GM19372 (cell line): ENCODE results near the gene KRT6B.
"Not testable (repeated sequence)": the region's sequence is repeated elsewhere in the genome, so short reads cannot be mapped to it uniquely, and the experiment has no call there.

Experiments used
- ATAC-seq: cut with Tn5 transposase; IDR thresholded peaks from one replicate; pipeline ENCODE4 v1.9.1; 2021; ENCODE audit warnings: mild to moderate bottlenecking, low read depth, moderate library complexity; ENCODE audit not compliant: unreplicated experiment

The KRT6B gene

DNA sequence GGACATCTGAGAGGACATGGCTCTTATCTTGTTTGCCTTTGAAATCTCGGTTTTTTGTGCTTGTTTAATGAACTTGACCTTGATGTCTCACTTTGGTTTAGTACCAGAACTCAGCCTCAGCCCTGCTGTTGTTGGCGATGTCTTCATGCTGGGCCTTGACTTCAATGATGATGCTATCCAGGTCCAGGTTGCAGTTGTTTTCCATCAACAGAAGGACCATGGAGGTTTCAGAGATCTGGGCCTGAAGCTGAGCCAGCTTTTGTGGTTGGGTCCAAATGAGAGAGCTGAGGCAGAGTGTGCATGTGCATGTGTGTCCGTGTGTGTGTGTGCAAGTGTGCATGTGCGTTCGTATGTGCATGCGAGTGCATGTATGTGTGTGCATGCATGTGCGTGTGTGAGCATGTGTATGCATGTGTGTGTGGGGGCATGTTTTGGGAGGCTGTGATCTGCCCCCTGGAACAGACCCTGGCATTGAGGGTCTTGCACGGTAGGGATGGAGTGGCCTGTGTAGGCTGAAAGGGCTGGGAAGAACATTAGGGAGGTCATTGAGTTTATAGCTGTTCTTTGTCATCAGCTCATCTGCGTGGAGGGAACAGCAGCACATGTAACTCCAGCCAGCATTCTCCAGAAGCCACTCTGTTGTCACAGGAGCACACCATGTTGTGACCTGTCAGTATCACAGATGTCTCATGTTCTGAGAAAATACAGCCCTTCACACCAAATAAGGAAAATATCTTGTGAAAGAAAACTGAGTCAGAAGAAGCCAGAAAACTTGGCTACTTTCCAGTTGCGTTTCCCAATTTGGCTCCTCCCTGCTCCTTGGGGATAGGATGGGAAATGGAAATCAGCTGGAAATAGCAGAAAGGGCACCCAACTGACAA is 35.8 kb downstream of the KRT6B start:
- ATAC-seq: no peak

GRCh38 chr12:52414936-52415335 is 37.0 kb downstream of the KRT6B start:
- ATAC-seq: no peak

DNA sequence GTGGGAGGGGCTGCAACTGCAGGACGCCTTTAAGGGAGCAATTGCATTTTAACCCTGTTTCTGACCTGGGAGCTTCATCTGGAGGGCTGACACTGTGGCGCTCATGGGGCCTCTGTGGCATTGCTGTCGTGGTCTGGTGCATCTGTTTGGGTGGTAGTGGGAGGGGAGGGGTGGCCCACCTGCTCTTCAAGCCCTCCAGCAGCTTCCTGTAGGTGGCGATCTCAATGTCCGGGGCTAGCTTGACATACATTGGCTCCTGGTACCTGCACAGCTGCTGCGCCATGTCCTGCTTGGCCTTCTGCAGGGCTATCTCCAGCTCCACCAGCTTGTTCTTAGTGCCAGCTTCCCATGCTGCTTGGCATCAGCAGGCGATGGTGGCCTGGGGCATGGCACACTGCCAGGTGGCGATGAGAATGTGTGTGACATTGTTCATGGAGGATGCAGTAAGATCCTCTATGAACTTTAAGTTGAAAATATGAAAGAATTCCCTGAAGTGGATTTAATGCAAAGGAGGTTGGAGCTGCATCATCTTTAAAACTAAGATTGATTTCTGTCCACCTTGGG is 38.1 kb downstream of the KRT6B start:
- ATAC-seq: no peak

DNA sequence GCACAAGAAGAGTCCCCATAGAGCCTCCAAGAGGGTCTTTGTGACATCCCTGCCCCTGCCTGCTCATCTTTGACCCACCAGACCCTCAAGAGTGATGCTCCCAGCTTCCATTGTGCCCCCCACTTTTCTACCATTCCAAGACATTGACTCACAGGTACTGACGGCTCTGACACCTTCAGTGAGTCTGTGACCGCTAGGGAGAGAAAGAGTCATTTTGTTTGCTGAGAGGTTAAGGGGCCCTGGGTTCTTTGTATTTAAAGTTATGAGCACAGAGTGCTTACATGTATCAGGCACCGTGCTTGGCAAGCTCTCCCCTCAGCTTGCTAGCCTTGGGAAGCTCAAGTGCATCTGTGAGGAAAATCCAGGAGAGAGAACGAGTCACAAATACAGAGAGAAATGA is 38.7 kb downstream of the KRT6B start:
- ATAC-seq: no peak

DNA sequence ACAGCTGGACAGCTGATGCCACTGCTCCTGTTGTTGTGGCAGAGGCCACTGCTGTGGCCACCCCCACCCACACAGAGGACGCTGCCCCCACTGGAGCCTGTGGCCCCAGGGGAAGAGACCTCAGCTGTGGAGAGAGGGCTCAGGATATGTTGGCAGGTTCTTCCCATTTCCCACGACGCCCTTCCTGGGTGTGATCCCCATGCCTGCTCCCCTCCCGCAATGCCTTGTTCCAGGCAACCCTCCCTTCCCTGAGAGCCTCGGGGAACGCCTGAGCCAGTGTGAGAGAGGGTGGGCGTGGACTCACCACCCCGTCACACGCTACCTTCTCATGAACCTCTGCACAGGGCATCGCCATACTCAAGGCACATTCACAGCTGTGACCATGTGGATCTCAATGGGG is 40.1 kb downstream of the KRT6B start:
- no peak for ATAC-seq

DNA sequence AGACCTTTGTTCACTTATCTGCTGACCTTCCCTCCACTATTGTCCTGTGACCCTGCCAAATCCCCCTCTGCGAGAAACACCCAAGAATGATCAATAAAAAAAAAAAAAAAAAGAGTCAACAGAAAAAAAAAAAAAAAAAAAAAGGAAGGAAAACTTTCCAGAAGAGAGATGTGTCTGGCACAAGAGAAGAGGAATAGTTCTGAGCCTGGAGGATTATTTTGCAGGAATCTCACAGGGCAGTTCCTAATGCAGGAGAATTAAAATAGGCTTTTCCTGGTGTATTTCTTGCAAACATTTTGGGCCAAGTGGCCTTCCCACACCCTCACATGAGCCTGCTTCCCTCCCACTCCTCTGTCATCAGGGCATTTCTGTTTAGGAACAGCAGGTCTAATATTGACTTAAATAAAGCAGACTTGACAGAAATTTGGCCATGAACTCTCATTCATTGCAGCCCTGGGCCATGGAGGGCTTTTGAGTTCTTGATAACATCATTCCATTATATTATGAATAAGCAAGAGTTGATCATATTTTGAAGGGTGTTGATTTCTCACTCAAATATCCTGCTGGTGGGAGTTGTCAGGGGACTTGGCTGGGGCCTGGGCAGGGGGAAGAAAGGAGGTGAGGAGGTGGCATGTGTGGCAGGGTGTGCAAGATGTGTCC is 41.2 kb downstream of the KRT6B start:
- ATAC-seq: not testable (repeated sequence)

DNA sequence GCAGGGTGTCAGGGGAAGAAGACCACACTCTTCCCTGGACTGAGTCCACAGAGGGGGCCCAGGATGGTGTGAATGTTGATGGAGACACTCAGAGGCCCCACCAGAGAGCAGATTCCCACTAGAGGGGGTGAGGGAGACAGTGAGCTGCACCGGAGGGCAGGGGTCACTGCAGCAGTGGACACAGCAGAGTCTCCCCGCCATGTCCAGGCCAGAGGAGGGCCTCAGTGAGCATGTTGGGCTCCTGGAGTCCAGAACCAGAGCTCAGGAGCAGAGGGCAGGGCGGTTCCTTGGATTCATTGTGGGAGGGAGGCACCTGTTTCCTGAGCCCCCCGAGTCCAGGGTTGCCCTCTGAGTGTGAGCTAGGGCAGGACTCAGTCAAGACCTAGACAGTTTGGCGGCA is 44.0 kb downstream of the KRT6B start:
- ATAC-seq: no peak

DNA sequence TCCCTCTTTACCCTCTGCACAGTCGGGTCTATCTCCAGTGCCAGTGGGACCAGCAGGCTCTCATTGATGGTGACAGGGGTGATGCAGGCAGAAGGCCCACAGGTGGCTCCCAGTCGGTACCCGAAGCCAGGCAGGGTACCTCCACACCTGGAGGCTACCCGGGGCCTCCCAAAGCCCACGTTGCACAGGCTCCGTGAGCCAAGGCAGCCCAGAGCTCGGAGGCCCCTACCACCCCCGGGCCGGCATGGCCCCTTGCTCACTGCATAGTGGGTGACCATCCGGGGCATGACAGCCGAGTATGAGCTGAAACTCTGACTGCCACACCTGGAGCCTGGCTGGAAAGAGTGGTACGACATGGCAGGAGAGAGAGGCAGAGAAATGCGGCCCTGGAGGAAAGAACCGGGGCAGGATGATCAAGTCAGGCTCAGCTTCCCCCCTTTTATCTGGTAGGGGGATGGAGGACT is 46.0 kb downstream of the KRT6B start, which contains the start of gene KRT82:
Gene KRT82, minus strand, starts transcription at position 414 of the 464 bp plus-strand sequence. Its CDS starts 58 bp downstream, at position 356.
- no peak for ATAC-seq

DNA sequence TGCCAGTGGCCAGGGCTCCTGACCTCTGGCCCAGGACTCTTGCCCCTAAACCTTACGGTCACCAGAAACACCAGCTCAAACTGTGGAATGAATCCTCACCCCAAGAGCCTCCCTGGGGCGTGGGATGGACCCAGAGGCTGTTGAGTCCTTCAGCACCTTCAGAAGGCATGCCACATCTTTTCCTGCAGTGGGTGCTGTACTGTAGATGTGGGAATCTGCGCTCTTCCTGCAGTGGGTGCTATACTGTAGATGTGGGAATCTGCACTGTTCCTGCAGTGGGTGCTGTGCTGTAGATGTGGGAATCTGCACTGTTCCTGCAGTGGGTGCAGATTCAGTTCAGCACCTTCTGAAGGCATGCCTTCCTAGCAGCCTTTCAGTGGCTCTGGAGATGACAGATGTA is 47.0 kb downstream of the KRT6B start:
- ATAC-seq: no peak

- no peak for ATAC-seq
Measured at GRCh38 chr12:52403561-52403960, 48.4 kb downstream of the KRT6B start.

DNA sequence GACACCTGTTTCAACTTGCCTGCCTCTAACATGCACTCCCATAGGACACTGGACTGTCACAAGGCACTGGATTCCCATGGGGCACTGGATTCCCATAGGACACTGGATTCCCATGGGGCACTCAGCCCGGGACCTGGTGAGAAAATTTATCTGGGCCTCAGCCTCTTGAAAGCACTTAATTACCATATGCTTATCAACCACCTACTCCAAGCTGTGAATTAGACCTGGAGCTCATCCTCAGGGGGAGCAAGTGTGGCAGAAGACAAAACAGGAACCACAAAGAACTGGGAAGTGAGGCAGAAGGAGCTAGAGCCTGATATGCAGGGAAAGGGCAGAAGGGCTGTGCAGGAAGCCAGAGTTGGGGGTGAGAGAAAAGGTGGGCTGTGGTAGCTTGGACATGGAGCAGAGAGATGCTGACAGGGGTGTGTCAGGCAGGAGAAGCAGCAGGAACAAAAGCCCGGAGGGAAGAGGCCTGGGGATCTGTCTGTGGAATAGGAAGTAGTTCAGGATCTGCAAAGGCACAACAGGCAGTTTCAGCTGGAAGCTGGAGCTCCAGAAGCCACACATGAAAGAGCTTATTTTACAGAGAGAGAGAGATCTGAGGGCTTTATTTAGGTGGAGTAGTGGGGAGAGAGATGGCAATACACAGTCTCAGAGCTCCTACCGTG is 48.9 kb downstream of the KRT6B start:
- no peak for ATAC-seq

- no peak for ATAC-seq
Measured at GRCh38 chr12:52402377-52402776, 49.6 kb downstream of the KRT6B start.

DNA sequence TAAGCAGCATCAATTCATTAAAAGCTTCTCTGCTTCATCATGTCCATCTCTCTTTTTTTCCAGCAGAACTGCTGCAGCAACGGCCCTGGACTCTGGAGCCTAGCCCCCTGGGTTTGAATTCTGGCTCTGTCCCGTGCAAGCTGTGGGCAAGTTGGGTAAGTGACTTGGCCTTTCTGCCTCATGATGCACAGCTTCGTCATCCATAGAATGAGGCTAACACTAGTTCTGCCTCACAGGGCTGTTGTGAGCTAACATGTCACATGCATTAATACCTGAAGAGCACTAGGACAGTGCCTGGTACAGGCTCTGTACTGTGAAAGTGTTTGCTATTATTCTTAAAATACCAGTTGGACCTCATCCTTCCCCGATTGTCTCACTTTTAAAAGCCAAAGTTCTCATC is 50.0 kb downstream of the KRT6B start:
- ATAC-seq: no peak

DNA sequence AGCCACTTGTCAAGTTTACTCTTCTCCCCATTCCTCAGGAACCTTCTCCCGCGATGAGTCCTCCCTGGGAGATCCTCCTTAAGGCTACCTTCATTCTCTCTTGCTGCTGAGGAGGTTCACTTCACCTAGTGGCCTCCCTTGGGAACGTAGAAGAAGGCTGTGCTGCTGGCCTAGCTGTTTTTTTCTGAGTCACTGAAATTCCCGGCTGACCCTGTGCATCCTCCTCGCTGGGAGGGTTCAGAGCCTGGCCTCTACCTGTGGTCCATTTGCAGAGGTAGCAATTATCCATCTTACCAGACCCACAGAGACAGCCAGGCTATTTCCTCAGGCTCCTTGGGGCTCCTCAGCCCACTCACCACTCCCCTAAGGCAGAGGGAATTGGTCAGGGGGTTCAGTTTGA is 50.4 kb downstream of the KRT6B start:
- ATAC-seq: no peak

- ATAC-seq: no peak
Measured at GRCh38 chr12:52400906-52401305, 51.0 kb downstream of the KRT6B start.

GRCh38 chr12:52399756-52400155 is 52.2 kb downstream of the KRT6B start:
- ATAC-seq: no peak

DNA sequence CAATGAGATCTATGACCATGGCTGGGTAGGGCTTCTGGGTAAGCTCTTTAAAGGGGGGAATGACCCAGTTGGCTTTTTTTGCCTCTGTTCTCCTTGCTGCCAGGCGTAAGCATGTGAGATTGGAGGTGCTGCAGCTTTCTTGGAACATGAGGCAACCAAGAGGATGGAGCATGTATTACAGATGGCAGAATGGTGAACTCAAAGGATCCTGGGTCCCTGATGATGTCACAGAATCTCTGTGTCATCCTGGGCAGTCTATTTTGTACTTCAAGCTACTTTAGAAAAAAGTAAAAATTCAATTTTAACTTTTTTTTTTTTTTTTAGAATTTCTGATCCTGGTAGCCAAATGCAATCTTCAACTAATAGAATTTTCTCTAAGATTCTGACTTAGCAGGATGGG is 53.8 kb downstream of the KRT6B start:
- no peak for ATAC-seq

GRCh38 chr12:52396656-52397055 is 55.3 kb downstream of the KRT6B start:
- no peak for ATAC-seq
